VCaP (cell line): ENCODE results near the gene FUBP3.

Experiments used
- H3K27ac ChIP-seq: fragments of 450-650 bp; 2 replicates; pipeline ENCODE4 v1.5.1; 2017
- TF ChIP-seq, protein P1 (sequence below): fragments of 450-650 bp; conservative IDR thresholded peaks from 2 replicates; pipeline ENCODE4 v1.5.1; 2017; ENCODE audit warnings: mild to moderate bottlenecking, moderate library complexity

Gene FUBP3, protein sequence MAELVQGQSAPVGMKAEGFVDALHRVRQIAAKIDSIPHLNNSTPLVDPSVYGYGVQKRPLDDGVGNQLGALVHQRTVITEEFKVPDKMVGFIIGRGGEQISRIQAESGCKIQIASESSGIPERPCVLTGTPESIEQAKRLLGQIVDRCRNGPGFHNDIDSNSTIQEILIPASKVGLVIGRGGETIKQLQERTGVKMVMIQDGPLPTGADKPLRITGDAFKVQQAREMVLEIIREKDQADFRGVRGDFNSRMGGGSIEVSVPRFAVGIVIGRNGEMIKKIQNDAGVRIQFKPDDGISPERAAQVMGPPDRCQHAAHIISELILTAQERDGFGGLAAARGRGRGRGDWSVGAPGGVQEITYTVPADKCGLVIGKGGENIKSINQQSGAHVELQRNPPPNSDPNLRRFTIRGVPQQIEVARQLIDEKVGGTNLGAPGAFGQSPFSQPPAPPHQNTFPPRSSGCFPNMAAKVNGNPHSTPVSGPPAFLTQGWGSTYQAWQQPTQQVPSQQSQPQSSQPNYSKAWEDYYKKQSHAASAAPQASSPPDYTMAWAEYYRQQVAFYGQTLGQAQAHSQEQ

DNA sequence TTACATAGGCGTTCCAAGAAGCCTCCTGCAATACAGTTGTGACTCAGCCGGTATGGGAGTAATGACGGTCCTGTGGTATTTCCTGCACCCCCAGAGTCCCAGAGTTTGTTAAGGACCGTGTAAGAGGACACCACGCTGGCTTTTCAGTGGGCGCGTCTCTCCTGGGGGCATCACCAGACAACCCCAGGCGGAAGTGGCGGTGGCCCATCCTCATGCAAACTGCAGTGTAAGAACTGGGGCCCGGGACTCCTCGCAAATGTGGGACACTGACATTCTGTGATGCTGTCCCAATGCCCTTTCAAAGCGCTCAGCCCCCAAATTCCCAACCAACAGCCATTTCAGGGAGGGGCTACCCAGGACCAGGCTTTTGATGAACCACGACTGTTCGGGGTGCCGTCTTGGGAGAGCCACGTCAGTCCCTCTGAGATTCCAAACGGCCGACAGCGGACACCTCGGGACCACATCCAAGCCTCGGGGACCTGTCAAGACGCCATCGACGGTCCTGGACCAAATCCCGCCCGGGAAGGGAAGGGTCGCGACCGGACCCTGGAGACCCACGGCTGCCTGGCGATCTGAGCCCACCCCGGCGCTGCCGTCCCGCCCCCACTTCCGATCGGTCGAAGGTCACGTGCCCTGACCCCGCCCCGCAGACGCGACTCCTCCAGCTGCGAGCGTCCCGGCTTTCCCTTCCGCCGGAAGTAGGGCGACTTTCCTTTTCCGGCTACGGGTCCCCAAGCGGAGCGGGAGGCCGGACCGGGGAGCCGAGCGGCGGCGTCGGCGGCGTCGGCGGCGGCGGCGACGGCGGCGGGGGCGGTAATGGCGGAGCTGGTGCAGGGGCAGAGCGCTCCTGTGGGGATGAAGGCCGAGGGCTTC lies at the start of gene FUBP3:
Gene FUBP3, plus strand, starts transcription at position 713 of the 873 bp plus-strand sequence. Its CDS starts 104 bp downstream, at position 817.
- TF ChIP-seq, protein P1, sequence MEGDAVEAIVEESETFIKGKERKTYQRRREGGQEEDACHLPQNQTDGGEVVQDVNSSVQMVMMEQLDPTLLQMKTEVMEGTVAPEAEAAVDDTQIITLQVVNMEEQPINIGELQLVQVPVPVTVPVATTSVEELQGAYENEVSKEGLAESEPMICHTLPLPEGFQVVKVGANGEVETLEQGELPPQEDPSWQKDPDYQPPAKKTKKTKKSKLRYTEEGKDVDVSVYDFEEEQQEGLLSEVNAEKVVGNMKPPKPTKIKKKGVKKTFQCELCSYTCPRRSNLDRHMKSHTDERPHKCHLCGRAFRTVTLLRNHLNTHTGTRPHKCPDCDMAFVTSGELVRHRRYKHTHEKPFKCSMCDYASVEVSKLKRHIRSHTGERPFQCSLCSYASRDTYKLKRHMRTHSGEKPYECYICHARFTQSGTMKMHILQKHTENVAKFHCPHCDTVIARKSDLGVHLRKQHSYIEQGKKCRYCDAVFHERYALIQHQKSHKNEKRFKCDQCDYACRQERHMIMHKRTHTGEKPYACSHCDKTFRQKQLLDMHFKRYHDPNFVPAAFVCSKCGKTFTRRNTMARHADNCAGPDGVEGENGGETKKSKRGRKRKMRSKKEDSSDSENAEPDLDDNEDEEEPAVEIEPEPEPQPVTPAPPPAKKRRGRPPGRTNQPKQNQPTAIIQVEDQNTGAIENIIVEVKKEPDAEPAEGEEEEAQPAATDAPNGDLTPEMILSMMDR = no peak
- peak within 1 kb of the TSS; percentile 90 for H3K27ac ChIP-seq

DNA sequence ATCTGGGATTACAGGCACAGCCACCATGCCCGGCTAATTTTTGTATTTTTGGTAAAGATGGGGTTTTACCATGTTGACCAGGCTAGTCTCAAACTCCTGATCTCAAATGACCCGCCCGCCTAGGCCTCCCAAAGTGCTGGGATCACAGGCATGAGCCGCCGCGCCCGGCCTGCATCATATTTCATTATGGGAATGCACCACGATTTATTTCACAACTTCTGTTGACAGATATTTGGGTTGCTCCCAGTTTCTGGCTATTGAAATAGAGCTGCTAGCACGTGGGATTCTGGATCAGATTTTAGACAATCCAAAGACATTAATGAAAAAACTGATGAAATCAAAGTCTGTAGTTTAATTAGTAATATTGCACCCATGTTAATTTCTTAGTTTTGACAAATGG lies 48.4 kb upstream of the FUBP3 start:
- TF ChIP-seq, protein P1 = no peak
- no peak overlapping the region for H3K27ac ChIP-seq

DNA sequence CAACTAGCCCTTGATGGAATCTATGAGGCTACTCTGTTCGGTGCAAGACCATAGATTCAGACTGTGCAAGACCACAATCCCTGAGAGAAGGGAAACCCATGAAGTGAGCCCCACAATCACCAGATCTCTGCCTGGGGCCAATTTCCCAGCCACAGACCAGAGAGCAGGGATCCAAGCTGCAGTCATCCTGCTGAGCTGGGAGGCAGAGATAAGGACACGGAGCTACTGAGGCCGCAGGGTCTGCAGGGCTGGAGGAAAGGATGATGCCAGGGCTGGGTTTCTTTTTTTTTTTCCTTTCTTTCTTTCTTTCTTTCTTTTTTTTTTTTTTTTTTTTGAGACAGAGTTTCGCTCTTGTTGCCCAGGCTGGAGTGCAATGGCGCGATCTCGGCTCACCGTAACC lies 47.7 kb upstream of the FUBP3 start:
- no peak overlapping the region for H3K27ac ChIP-seq
- TF ChIP-seq, protein P1 = no peak

DNA sequence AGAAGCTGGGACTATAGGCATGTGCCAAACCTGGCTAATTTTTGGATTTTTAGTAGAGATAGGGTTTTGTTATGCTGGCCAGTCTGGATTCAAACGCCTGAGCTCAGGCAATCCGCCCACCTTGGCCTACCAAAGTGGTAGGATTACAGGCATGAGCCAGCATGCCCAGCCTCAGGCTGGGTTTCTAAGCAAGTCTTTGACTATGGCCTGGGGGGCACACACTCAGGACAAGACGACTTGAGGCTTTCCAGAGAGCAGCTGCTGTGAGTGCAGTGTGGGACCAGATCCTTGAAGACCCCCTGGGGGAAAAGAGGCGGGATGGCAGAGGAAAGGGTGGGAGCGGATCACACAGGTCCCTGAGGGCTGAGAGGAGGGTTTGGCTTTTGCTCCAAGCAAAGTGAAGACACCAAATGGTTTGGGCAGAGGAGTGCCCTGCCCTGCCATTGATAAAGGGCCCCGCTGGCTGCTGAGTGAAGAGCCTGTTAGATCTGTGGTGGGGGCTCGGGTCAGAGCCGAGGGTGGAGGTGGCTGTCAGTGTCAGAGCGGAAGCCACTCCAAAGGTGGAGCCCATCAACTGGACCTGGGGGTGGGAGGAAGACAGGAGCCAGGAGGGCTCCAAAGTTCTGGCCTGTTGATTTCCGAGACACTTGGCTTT lies 46.8 kb upstream of the FUBP3 start:
- TF ChIP-seq, protein P1 = no peak
- no peak overlapping the region for H3K27ac ChIP-seq

DNA sequence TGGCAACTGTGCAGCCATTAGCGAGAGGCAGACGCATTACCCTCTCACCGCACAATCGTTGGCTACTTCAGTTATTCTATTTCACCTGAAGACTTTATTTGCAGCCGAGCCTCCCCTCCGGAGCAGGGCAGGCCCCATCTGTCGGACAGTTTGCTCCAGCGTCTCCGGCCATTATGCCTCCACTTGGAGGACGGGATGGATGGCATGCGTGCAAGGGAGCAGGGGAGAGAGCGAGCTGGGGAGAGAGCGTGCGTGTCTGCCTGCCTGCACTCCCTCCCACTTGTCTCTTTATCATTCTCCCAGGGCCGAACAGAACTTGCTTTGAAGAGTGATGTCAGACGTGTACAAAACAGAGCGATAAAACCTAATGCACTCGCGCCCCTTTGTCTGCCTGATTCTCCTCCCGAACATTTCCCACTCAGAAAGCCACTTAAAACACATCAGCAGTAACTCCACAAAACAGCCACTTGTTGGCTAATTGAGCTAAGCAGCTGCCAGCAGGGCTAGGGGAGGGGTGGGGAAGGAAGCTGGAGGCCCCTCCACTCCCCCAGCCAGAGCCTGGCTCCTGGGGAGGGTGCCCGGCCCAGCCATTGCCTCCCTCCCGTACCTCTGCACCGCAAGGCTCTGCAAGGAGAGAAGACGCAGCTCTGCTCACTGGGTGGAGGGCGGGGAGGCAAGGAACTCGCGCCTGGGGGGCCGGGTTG lies 43.4 kb upstream of the FUBP3 start:
- peak overlapping the region; percentile 27; the same call in 1 of the 2 replicates for H3K27ac ChIP-seq
- TF ChIP-seq, protein P1 = no peak

DNA sequence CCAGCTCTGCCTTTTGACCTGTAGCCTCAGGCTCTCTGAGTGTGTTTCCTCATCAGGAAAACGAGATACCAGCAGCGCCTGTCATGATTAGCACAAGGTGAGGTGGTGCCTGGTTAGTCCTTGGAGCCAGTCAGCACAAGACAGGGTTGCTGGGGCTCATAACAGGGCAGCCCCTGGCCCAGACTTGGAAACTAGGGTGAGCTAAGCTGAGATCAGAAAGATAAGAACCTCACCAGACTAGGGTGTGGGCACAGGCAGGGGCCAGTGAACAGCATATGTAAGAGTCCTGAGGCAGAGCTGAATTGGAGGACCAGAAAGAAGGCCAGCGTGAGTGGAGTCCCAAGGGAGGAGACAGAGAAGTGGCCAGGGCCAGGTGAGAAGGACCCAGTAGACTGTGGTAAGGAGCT lies 42.7 kb upstream of the FUBP3 start:
- TF ChIP-seq, protein P1 = no peak
- no peak overlapping the region for H3K27ac ChIP-seq
